Body of pancreas (tissue), 4 donors: ENCODE measurements around the gene ABHD6. TPM values are rescaled to one million over a fixed set of nuclear protein-coding genes. Genes with fewer than 3 reads are reported as not detected.

ENCODE experiments used
- ATAC-seq: fragments of 150-250 bp; one replicate; pipeline ENCODE4 v1.9.1; 2016
- DNase-seq, 4 donors: peaks; one replicate each; pipeline ENCODE4 v3.0.0-alpha.2; 2019
- H3K27ac ChIP-seq, 4 donors: fragments of 200-600 bp; sonication (generic); 1 replicate in 3 of 4; 2 replicates in 1 of 4; pipeline versions ENCODE4 v1.5.1 to v1.6.1; 2016 to 2019; ENCODE audit warnings: mild to moderate bottlenecking in 1 of 4, mixed read lengths in 1 of 4, moderate library complexity in 1 of 4
- H3K27me3 ChIP-seq, 2 donors: fragments of 200-600 bp; sonication (generic); one replicate each; pipeline ENCODE4 v1.6.0; 2016; ENCODE audit warnings: mild to moderate bottlenecking in 1 of 2
- H3K36me3 ChIP-seq, 2 donors: fragments of 200-600 bp; sonication (generic); replicated peaks in 1 of 2; 2 replicates each; pipeline ENCODE4 v1.5.1; 2016; ENCODE audit warnings: low read depth in 2 of 2; ENCODE audit not compliant: insufficient read depth in 1 of 2
- H3K4me1 ChIP-seq: fragments of 200-600 bp; sonication (generic); one replicate; pipeline ENCODE4 v1.6.0; 2016
- H3K4me3 ChIP-seq, 2 donors: fragments of 200-600 bp; sonication (generic); 1 replicate in 1 of 2; 2 replicates in 1 of 2; pipeline ENCODE4 v1.5.1; 2016 to 2019
- H3K9me3 ChIP-seq, 3 donors: fragments of 200-600 bp; sonication (generic); 1 replicate in 2 of 3; 2 replicates in 1 of 3; pipeline ENCODE4 v1.5.1; 2016
- POLR2A ChIP-seq, 3 donors: fragments of 450-650 bp; IDR thresholded peaks; one replicate each; pipeline ENCODE4 v1.6.1; 2016; ENCODE audit warnings: antibody characterized with exemption in 3 of 3, mild to moderate bottlenecking in 2 of 3
- WGBS, 2 donors: methylation state at CpG; one replicate each; pipeline ENCODE4 v1.1.5; 2017; 5-methylcytosine and 5-hydroxymethylcytosine counted together
- intact Hi-C: fragments of 100-400 bp; cut with DNase I; formaldehyde crosslinking; loops from one replicate; pipeline ENCODE4 v1.15.1; 2023
- total RNA-seq, 2 donors: library from RNA; depleted of rRNA; stranded (reverse); fragments of >200 nt; gene quantifications; one replicate each; pipeline ENCODE4 v1.1.0, GENCODE V29; 2016
- TF ChIP-seq, protein P1 (sequence below), 7 experiments: fragments of 450-650 bp in 4 of 7; fragments of 200-600 bp in 3 of 7; sonication (generic) in 3 of 7; IDR thresholded peaks; one replicate each; pipeline ENCODE4 v1.5.1; 2016 to 2019; ENCODE audit warnings: antibody characterized with exemption in 7 of 7

The ABHD6 gene, protein sequence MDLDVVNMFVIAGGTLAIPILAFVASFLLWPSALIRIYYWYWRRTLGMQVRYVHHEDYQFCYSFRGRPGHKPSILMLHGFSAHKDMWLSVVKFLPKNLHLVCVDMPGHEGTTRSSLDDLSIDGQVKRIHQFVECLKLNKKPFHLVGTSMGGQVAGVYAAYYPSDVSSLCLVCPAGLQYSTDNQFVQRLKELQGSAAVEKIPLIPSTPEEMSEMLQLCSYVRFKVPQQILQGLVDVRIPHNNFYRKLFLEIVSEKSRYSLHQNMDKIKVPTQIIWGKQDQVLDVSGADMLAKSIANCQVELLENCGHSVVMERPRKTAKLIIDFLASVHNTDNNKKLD
- 1 to 10 TPM; 5.3 to 6.2 TPM for total RNA-seq

DNA sequence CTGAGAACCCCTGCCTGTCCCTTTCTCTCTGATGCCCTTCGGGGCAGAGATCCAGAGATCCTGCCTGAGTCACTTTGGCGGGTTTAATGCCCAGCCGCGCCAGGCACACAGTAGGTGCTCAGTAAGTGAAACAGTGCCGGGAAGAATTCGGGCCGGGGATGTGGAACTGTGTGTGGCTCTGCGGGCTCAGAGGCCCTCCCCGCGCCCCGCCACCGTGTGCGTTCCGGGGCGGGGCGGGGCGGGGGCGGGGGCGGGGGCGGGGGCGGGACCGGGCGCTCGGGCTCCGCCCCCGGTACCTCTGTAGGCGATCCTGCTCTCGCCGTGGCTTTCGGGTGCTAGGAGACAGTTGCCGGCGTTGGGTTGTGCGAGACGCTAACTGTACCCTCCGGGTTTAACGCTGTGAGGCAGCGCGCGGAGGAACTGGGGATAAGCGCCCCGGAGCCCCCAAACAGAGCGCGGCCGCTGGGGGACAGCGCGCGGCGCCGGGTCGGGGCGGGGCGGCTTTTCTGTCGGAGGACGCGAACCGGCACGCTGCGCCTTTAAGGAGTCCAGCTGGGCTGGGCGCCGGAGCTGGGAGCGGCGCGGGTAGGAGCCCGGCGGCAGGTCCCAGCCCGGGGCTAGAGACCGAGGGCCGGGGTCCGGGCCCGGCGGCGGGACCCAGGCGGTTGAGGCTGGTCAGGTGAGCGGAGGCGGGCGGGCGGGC, at the start of gene ABHD6:
Gene ABHD6 (plus strand): TSS at position 555 of the 703 bp plus-strand sequence. CDS start 18,795 bp downstream, outside the sequence.
- H3K9me3 ChIP-seq = no peaks in the 10 kb centered on the region
- no peaks in the 10 kb centered on the region for H3K27me3 ChIP-seq
- intact Hi-C loops = no loop called here
- H3K27ac ChIP-seq = peak within 1 kb of the TSS in 3 of 4 donors; percentile 48 to 80 (median 76)
- peak within 1 kb of the TSS; percentile 13 to 90 for H3K4me3 ChIP-seq
- 1% methylated on average over 12 to 59 of the region's 77 CpGs for WGBS, 2 donors
- DNase-seq = peak; percentile 68 to 81 (median 76)
- H3K36me3 ChIP-seq = no peaks in the 10 kb centered on the region
- H3K4me1 ChIP-seq = peaks cover 23% of the 10 kb centered on the region
- ATAC-seq = peak; percentile 90
- TF ChIP-seq, protein P1, sequence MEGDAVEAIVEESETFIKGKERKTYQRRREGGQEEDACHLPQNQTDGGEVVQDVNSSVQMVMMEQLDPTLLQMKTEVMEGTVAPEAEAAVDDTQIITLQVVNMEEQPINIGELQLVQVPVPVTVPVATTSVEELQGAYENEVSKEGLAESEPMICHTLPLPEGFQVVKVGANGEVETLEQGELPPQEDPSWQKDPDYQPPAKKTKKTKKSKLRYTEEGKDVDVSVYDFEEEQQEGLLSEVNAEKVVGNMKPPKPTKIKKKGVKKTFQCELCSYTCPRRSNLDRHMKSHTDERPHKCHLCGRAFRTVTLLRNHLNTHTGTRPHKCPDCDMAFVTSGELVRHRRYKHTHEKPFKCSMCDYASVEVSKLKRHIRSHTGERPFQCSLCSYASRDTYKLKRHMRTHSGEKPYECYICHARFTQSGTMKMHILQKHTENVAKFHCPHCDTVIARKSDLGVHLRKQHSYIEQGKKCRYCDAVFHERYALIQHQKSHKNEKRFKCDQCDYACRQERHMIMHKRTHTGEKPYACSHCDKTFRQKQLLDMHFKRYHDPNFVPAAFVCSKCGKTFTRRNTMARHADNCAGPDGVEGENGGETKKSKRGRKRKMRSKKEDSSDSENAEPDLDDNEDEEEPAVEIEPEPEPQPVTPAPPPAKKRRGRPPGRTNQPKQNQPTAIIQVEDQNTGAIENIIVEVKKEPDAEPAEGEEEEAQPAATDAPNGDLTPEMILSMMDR (IDR thresholded peaks at IDR 0.05) = peak in 3 of 7 experiments; percentile 14 to 38 (median 28)
- peak in 1 of 3 donors; percentile 16 for TF ChIP-seq POLR2A (IDR thresholded peaks at IDR 0.05)

DNA sequence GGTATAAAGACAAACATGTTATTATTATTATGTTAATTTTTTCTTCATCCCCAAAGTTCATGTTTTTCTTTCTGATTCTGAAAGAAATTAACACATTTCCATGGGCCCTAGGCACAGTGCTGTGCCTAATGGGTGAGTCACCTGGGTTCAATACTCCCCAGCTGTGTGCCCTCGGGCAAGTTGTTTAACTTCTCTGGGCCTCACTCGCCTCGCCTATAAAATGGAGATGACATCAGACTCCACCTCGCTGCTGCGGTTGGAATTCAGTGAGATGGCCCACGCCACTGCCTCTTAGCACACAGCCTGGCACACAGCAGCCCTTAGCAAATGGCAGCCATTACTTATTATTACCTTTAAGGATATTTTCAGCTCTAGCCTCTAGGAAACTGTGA, 49.4 kb upstream of the ABHD6 start:
- Histone ChIP-seq H3K36me3 (no peaks in the 10 kb centered on the region), H3K4me3 (no peak overlapping the region), H3K4me1 (peaks cover 5% of the 10 kb centered on the region), H3K27me3 (no peaks in the 10 kb centered on the region), H3K27ac (no peak overlapping the region), H3K9me3 (no peaks in the 10 kb centered on the region)
- ATAC-seq = no peak
- 63 to 69% methylated on average over 6 of the region's 6 CpGs for whole genome bisulfite sequencing, 2 donors
- intact Hi-C loops = no loop called here
- no peak for DNase-seq
- no peak for TF ChIP-seq POLR2A (IDR thresholded peaks at IDR 0.05)
- TF ChIP-seq, protein P1 (IDR thresholded peaks at IDR 0.05) = no peak

DNA sequence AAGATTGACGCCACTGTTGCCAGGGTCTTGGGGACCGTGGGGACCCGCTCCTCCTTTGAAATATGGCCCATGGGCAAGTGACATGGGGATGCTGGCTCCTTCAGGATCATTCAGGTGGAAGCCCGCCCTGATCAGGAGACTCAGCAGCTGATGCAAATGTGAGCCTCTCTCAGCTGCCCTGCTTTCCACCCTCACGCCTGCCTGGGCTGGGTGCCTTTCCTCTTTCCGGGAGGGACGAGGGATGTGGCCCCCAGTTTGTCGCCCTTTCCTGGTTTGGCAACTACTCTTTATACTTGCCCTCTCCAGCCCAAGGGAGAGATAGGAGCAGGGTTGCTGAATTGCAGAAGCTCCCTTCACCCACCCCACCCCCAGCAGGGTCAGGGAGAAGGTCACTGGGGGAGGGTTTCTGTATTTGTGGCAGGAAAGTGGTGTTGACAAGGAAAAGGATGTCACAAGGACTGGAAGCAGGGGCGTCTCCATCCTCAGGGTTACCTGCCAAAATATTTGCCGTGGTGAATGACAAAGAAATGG, 48.6 kb upstream of the ABHD6 start:
- intact Hi-C loops = no loop called here
- TF ChIP-seq, protein P1 (IDR thresholded peaks at IDR 0.05) = no peak
- TF ChIP-seq POLR2A (IDR thresholded peaks at IDR 0.05) = no peak
- no peak overlapping the region for H3K27ac ChIP-seq
- H3K4me1 ChIP-seq = peaks cover 5% of the 10 kb centered on the region
- no peak for DNase-seq
- H3K27me3 ChIP-seq = no peaks in the 10 kb centered on the region
- 63 to 64% methylated on average over 10 of the region's 10 CpGs for WGBS, 2 donors
- no peak overlapping the region for H3K4me3 ChIP-seq
- no peak for ATAC-seq
- no peaks in the 10 kb centered on the region for H3K36me3 ChIP-seq
- H3K9me3 ChIP-seq = no peaks in the 10 kb centered on the region

DNA sequence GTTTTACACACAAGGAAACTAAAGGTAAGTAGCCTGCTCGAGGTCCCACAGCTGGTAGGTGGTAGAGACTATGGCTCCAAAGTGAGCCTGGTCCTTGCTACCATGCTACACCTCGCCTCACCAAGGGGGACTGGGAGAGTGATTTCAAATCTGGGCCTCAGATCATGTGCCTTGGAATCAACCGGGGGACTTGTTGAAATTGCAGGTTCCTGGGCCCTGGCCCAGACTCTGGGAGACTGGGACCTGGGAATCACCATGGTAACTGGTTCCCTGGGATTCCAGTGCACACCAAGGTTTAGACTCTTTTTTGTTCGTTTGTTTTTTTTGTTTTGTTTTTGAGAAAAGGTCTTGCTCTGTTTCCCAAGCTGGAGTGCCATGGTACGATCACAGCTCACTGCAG, 47.9 kb upstream of the ABHD6 start:
- no peak for DNase-seq
- no peak for ATAC-seq
- WGBS, 2 donors = 60 to 69% methylated on average over 5 of the region's 5 CpGs
- Histone ChIP-seq H3K36me3 (no peaks in the 10 kb centered on the region), H3K4me3 (no peak overlapping the region), H3K4me1 (peaks cover 5% of the 10 kb centered on the region), H3K9me3 (no peaks in the 10 kb centered on the region), H3K27me3 (no peaks in the 10 kb centered on the region), H3K27ac (no peak overlapping the region)
- intact Hi-C loops = loop anchor here (5.0 kb wide), 1 partner anchor 108 kb away; no protein-coding TSS in a partner anchor
- no peak for TF ChIP-seq POLR2A (IDR thresholded peaks at IDR 0.05)
- TF ChIP-seq, protein P1 (IDR thresholded peaks at IDR 0.05) = no peak
